NK-92 (cell line): Measurements from ENCODE around the gene EIF2S2.

ENCODE experiments used
- DNase-seq: peaks from one replicate; lab custom pipeline; 2025; ENCODE audit not compliant: unreplicated experiment; lab: John Stamatoyannopoulos, UW

The EIF2S2 gene

DNA sequence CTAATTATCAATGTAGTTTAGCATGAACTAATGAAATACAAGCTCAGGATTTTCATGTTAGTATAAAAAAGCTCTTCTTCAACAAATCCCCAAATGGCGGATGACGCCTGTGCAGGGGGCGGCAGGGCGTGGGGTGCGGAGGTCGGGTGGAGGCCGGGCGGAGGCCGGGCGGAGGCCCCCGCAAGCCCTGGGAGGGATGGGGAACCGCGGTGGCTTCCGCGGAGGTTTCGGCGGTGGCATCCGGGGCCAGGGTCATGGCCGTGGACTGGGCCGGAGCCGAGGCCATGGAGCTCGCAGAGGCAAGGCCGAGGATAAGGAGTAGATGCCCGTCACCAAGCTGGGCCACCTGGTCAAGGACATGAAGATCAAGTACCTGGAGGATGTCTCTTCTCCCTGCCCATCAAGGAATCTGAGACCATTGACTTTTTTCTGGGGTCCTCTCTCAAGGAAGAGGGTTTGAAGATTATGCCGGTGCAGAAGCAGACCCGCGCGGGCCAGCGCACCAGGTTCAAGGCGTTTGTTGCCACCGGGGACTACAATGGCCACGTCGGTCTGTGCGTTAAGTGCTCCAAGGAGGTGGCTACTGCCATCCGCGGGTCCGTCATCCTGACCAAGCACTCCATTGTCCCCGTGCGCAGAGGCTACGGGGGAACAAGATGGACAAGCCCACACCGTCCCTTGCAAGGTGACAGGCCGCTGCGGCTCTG lies 10.4 kb upstream of the EIF2S2 start:
- no peak for DNase-seq

DNA sequence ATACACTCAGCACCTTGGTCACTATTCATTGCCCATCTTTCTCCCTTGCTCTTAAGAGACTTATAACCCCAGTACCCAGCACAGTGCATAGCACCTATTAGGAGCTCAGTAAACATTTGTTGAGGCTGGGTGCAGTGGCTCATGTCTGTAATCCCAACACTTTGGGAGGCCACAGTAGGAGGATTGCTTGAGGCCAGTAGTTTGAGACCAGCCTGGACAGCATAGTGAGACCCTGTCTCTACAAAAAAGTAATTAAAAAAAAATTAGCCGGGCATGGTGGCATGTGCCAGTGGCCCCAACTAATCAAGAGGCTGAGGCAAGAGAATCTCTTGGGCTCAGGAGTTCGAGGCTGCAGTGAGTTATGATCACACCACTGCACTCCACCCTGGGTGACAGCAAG lies 8.2 kb upstream of the EIF2S2 start:
- DNase-seq: no peak

DNA sequence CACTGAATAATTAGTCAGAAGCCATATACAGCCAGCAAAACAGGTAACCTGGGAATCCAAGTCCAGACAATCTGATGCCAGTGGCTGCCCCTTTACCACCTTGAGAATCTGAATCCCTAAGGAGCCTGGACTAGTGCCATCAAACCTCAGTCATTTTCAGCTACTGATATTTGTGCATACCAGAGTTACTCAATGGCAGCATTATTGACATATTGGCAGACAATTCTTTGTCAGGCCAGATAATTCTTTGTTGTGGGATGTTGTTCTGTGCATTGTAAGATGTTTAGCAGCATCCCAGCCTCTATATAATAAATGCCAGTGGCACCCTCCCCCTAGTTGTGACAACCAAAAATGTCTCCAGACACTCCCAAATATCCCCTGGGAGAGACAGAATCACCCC lies 3.2 kb upstream of the EIF2S2 start:
- DNase-seq: no peak

- no peak for DNase-seq
Measured at GRCh38 chr20:34114809-34115208, 2.8 kb upstream of the EIF2S2 start.

- DNase-seq: no peak
Measured at GRCh38 chr20:34112600-34113101, 608 bp upstream of the EIF2S2 start.

DNA sequence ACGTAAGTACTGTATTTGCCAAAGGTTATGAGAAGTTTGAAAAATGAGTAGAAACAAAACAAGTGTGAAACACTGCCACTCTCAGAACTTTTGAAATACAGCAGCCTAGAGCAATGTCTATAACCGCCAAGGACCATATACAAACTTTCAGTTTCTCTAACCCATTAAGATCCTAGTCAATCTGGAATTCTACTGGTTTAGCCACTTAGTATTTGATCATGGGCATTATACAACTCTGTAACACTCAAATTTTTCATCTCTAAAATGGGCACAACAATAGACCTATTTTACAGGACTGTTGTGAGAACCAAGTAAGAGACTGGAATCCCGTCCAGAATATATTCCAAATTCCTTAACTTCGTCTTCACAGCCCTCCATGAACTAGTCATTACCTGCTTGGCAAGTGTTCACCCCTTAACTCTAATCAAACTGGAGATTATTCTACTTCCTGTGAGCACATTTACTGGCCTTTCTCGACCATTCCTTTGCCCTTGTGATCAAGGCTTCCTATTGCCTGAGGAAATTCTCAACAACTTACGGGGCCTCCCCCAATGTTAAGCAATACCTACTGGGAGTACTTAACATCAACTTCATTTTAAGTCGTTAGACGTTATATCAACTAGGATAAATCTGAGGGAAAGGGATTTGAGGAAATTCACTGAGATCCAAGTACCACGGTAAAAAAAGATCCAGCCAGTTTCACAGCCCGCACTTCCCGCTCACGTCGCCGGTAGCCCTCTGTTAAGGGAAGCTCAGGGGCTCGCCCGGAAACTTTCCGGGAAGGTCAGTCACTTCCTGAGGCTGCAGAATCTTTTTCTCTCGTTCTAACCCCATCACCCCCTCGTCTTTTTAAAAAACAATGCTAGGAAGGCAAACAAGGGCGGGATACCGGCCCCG lies 1.1 kb downstream of the EIF2S2 start:
- no peak for DNase-seq

- DNase-seq: no peak
Measured at GRCh38 chr20:34110025-34110744, 1.9 kb downstream of the EIF2S2 start.

DNA sequence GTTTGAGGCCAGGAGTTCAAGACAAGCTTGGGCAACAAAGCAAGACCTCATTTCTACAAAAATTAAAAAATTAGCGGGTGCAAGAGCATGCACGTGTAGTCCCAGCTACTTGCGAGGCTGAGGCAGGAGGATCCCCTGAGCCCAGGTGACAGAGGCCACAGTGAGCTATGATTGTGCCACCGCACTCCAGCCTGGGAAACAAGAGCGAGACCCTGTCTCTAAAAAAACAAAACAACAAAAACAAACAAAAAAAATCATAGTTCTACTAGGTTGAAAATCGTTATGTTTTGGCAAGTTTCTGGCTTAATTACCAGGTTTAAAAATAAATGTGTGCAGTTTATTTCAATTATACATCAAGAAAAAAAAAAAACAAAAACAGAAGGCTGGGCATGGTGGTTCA lies 2.6 kb downstream of the EIF2S2 start:
- no peak for DNase-seq

DNA sequence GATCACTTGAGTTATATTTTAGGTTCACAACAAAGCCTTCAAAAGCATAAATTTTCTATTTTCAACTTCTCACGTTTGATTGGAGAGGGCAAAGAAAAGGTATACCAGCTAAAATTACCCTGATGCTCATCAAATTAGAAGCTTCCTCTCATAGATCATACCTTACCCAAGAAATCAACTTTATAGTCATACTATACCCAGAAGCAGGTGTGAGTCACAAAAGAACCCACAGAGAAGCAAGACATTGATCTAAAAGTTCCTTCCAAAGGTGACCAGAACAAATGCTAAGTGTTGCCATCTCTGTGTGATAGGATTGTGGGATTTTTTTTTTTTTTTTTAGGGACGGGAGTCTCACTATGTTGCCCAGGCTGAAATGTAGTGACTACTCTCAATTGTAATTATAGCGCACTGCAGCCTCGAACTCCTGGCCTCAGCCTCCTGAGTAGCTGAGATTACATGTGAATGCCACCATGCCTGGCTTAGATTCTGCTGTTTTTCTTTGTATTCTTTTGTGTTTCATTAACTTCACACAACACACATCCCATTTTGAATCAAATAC lies 3.3 kb downstream of the EIF2S2 start:
- no peak for DNase-seq

GRCh38 chr20:34105978-34106675 lies 5.9 kb downstream of the EIF2S2 start:
- no peak for DNase-seq

DNA sequence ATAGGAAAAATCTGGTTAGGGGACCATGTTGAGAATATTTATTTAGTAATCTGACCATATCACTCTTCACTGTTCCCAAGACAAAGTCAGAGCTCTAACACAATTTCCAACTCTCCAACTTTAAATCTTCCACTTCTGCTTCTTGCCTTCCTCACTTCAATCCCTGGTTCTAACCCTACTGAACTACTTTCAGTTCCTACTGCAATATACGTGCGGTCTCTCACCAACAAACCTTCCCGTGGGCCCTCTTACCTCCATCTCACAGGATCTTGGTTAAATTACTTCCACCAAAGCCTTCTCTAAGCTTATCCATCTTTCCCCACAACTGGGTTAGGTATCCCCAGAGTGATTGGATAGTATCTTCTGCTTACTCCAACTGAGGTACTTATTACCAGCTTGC lies 8.0 kb downstream of the EIF2S2 start:
- no peak for DNase-seq

- no peak for DNase-seq
Measured at GRCh38 chr20:34102342-34102741, 9.7 kb downstream of the EIF2S2 start.

DNA sequence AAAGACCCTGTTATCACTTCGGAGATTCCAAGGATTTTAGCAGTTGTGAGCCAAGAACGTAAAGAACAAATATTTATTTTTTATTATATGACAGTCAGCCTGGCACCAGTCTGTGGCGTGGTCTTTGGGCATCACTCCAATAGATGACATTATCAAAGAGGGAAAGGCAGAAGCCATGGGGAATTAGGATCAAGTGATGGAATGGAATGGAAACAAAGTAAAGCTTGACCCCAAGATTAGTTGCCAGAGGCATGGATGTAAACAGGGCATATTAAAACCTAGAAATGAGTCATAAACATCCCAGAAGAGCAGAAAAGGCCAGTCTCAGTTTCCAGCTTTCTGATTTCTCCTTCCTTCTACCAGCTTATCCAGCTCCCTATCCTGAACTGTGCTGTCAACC lies 11.5 kb downstream of the EIF2S2 start:
- no peak for DNase-seq

GRCh38 chr20:34099675-34100074 lies 12.4 kb downstream of the EIF2S2 start:
- DNase-seq: no peak

DNA sequence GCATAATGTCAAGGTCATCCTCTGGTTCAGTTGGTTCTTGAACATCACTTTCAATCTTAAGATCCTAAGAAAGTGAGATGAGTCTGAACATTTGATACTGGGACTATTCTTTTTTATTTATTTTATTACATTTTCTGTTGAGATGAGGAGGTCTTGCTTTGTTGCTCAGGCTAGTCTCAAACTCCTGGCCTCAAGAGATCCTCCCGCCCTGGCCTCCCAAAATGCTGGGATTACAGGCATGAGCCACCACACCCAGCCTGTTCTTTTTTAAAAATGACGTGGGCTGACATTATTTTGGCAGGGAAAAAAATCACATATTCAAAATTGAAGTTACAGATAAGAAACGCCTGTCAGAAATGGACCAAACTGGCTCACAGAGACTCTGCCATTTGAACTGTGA lies 13.5 kb downstream of the EIF2S2 start:
- no peak for DNase-seq

DNA sequence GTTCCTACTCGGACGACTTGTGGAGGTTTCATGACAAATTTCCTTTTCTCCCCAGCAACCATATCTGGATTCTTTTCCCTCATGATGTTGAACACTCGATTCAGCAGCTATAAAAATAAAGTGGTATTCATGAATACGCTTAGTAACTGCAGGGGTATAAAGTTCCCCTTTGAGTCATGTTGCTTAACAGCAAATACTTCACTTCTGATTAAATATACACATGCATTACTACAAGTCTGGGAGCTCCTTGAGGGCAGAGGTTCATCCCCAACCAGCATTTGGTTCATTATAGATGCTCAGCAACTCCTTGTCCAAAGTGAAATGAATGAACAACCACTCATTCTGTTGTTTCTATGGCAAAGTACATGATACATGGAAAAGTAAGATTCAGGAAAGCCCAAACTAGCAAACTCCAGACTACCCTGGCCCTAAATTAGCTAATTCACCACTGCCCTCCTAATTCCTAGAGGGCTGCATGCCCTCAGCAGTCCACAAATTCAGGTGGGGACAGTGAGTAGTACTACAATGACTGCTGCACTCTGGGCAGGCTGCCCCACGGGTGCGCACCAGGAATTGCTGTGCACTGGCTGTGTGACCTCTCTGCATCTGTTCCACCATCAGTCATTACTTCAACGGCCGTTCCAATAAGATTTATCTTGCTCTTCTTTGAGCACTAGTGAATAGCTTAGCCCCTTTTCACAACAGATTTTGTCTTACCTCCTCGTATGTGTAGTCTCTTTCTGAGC lies 15.2 kb downstream of the EIF2S2 start:
- DNase-seq: no peak

DNA sequence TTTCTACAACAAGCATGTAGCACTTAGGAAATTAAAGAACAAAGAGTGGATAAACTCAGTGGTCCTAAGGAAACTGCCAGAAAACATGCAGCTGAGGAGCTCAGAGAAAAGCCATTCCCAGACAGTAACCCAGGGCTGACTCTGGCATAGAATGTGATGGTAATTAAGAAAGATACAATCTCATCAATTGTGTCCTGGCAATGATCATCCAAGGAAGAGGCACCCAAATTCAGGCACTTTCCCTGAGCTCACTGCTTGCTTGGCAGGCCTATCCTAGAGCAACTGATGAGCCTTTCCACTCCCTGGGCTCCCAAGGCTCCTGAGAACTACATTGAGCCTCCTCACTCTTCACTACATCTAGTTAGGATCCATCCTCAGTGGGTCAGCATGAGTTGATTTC lies 16.2 kb downstream of the EIF2S2 start:
- no peak for DNase-seq

- no peak for DNase-seq
Measured at GRCh38 chr20:34093895-34094294, 18.1 kb downstream of the EIF2S2 start.

DNA sequence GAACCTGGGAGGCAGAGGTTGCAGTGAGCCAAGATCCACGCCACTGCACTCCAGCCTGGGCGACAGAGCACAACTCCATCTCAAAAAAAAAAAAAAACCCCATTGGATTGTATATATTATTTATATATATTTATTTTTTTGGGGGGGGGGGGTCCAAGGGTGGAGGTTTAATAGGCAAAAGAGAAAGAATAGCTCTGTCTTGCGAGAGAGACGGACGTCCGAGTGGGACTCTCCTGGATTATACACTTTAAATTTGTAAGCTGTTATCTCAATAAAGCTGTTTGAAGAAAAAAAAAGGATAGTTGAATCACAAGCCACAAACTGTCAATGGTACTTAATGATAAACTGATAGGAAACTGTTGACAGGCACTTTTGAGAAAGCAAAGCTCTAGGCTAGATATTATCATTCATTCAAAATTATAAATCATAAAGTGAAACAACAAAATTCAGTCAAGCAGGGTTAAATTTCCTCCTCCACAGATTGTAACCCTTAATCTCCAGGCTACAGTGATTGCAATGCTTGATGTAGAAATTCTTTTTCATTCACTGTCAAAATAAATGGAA lies 20.3 kb downstream of the EIF2S2 start:
- DNase-seq: no peak

DNA sequence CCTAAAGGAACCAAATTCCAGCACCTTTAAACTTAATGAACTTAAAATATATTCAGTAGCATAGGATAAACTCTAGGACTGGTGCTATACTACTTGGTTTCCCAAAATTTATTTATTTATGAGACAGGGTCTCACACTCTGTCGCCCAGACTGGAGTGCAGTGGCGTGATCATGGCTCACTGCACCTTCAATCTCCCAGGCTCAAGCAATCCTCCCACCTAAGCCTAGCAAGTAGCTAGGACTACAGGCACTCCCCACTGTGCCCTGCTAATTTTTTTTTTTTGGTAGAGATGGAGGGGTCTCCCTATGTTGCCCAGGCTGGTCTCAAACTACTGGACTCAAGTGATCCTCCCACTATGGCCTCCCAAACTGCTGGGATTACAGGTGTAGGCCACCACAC lies 21.4 kb downstream of the EIF2S2 start:
- no peak for DNase-seq
